ENCODE measurements around the gene NKX1-1.

NKX1-1 gene

GRCh38 chr4:1382776-1383727, 23.2 kb downstream of the NKX1-1 start:
- H3K9me3 ChIP-seq (ENCODE audit: control insufficient read depth in 2 of 2, low read length in 2 of 2) = no peaks in the 10 kb centered on the region
- H3K36me3 ChIP-seq (ENCODE audit: control insufficient read depth in 2 of 2, insufficient read depth in 2 of 2, low read length in 2 of 2) = peaks cover 11 to 12% of the 10 kb centered on the region in 2 donors
- no peaks in the 10 kb centered on the region for H3K27me3 ChIP-seq (ENCODE audit: control insufficient read depth in 1 of 2, insufficient read depth in 2 of 2, low read length in 2 of 2)
- no peaks in the 10 kb centered on the region for H3K4me1 ChIP-seq (ENCODE audit: control insufficient read depth, insufficient read depth, low read length)
- no peak overlapping the region for H3K4me3 ChIP-seq (ENCODE audit: low read length in 2 of 2)
- no peak overlapping the region for H3K27ac ChIP-seq (ENCODE audit: low read length)
- H3K9ac ChIP-seq (ENCODE audit: low read length in 2 of 2) = no peak overlapping the region

GRCh38 chr4:1381944-1382541, 24.2 kb downstream of the NKX1-1 start:
- no peak overlapping the region for H3K4me3 ChIP-seq (ENCODE audit: low read length in 2 of 2)
- no peaks in the 10 kb centered on the region for H3K4me1 ChIP-seq (ENCODE audit: control insufficient read depth, insufficient read depth, low read length)
- no peak overlapping the region for H3K27ac ChIP-seq (ENCODE audit: low read length)
- peaks cover 12 to 14% of the 10 kb centered on the region in 2 donors for H3K36me3 ChIP-seq (ENCODE audit: control insufficient read depth in 2 of 2, insufficient read depth in 2 of 2, low read length in 2 of 2)
- no peaks in the 10 kb centered on the region for H3K27me3 ChIP-seq (ENCODE audit: control insufficient read depth in 1 of 2, insufficient read depth in 2 of 2, low read length in 2 of 2)
- H3K9me3 ChIP-seq (ENCODE audit: control insufficient read depth in 2 of 2, low read length in 2 of 2) = no peaks in the 10 kb centered on the region
- H3K9ac ChIP-seq (ENCODE audit: low read length in 2 of 2) = no peak overlapping the region

- peaks cover 7 to 16% of the 10 kb centered on the region in 2 donors for H3K36me3 ChIP-seq (ENCODE audit: control insufficient read depth in 2 of 2, insufficient read depth in 2 of 2, low read length in 2 of 2)
These were observed 25.0 kb downstream of the NKX1-1 start for GRCh38 chr4:1381181-1381621.

GRCh38 chr4:1380368-1381151, 25.7 kb downstream of the NKX1-1 start:
- Histone ChIP-seq H3K36me3 (ENCODE audit: control insufficient read depth in 2 of 2, insufficient read depth in 2 of 2, low read length in 2 of 2) (peaks cover under 1 to 10% of the 10 kb centered on the region in 2 donors), H3K9ac (ENCODE audit: low read length in 2 of 2) (no peak overlapping the region), H3K9me3 (ENCODE audit: control insufficient read depth in 2 of 2, low read length in 2 of 2) (no peaks in the 10 kb centered on the region), H3K4me1 (ENCODE audit: control insufficient read depth, insufficient read depth, low read length) (no peaks in the 10 kb centered on the region), H3K4me3 (ENCODE audit: low read length in 2 of 2) (no peak overlapping the region), H3K27me3 (ENCODE audit: control insufficient read depth in 1 of 2, insufficient read depth in 2 of 2, low read length in 2 of 2) (no peaks in the 10 kb centered on the region), H3K27ac (ENCODE audit: low read length) (no peak overlapping the region)

More at GRCh38 chr4:1381181-1381621, 25.0 kb downstream of the NKX1-1 start:
- Histone ChIP-seq H3K4me1 (ENCODE audit: control insufficient read depth, insufficient read depth, low read length) (no peaks in the 10 kb centered on the region), H3K9ac (ENCODE audit: low read length in 2 of 2) (no peak overlapping the region), H3K27me3 (ENCODE audit: control insufficient read depth in 1 of 2, insufficient read depth in 2 of 2, low read length in 2 of 2) (no peaks in the 10 kb centered on the region), H3K9me3 (ENCODE audit: control insufficient read depth in 2 of 2, low read length in 2 of 2) (no peaks in the 10 kb centered on the region), H3K4me3 (ENCODE audit: low read length in 2 of 2) (no peak overlapping the region), H3K27ac (ENCODE audit: low read length) (no peak overlapping the region)

- Histone ChIP-seq H3K27ac (ENCODE audit: low read length) (no peak overlapping the region), H3K4me3 (ENCODE audit: low read length in 2 of 2) (no peak overlapping the region), H3K27me3 (ENCODE audit: control insufficient read depth in 1 of 2, insufficient read depth in 2 of 2, low read length in 2 of 2) (no peaks in the 10 kb centered on the region), H3K36me3 (ENCODE audit: control insufficient read depth in 2 of 2, insufficient read depth in 2 of 2, low read length in 2 of 2) (peaks cover 0 to 9% of the 10 kb centered on the region in 2 donors), H3K9me3 (ENCODE audit: control insufficient read depth in 2 of 2, low read length in 2 of 2) (no peaks in the 10 kb centered on the region), H3K9ac (ENCODE audit: low read length in 2 of 2) (no peak overlapping the region), H3K4me1 (ENCODE audit: control insufficient read depth, insufficient read depth, low read length) (no peaks in the 10 kb centered on the region)
These were observed 26.4 kb downstream of the NKX1-1 start for GRCh38 chr4:1379801-1380331.

- Histone ChIP-seq H3K27ac (ENCODE audit: low read length) (no peak overlapping the region), H3K4me3 (ENCODE audit: low read length in 2 of 2) (no peak overlapping the region), H3K36me3 (ENCODE audit: control insufficient read depth in 2 of 2, insufficient read depth in 2 of 2, low read length in 2 of 2) (peaks cover 0 to 9% of the 10 kb centered on the region in 2 donors), H3K27me3 (ENCODE audit: control insufficient read depth in 1 of 2, insufficient read depth in 2 of 2, low read length in 2 of 2) (no peaks in the 10 kb centered on the region), H3K4me1 (ENCODE audit: control insufficient read depth, insufficient read depth, low read length) (no peaks in the 10 kb centered on the region), H3K9ac (ENCODE audit: low read length in 2 of 2) (no peak overlapping the region), H3K9me3 (ENCODE audit: control insufficient read depth in 2 of 2, low read length in 2 of 2) (no peaks in the 10 kb centered on the region)
These were observed 26.9 kb downstream of the NKX1-1 start for GRCh38 chr4:1379351-1379781.

- Histone ChIP-seq H3K27me3 (ENCODE audit: control insufficient read depth in 1 of 2, insufficient read depth in 2 of 2, low read length in 2 of 2) (no peaks in the 10 kb centered on the region), H3K36me3 (ENCODE audit: control insufficient read depth in 2 of 2, insufficient read depth in 2 of 2, low read length in 2 of 2) (peaks cover 0 to 9% of the 10 kb centered on the region in 2 donors), H3K27ac (ENCODE audit: low read length) (no peak overlapping the region), H3K4me3 (ENCODE audit: low read length in 2 of 2) (no peak overlapping the region), H3K4me1 (ENCODE audit: control insufficient read depth, insufficient read depth, low read length) (no peaks in the 10 kb centered on the region), H3K9ac (ENCODE audit: low read length in 2 of 2) (no peak overlapping the region), H3K9me3 (ENCODE audit: control insufficient read depth in 2 of 2, low read length in 2 of 2) (no peaks in the 10 kb centered on the region)
These were observed 27.5 kb downstream of the NKX1-1 start for GRCh38 chr4:1378559-1379231.

GRCh38 chr4:1377606-1378261, 28.5 kb downstream of the NKX1-1 start:
- Histone ChIP-seq H3K4me3 (ENCODE audit: low read length in 2 of 2) (no peak overlapping the region), H3K27me3 (ENCODE audit: control insufficient read depth in 1 of 2, insufficient read depth in 2 of 2, low read length in 2 of 2) (no peaks in the 10 kb centered on the region), H3K36me3 (ENCODE audit: control insufficient read depth in 2 of 2, insufficient read depth in 2 of 2, low read length in 2 of 2) (peaks cover 0 to 13% of the 10 kb centered on the region in 2 donors), H3K9ac (ENCODE audit: low read length in 2 of 2) (no peak overlapping the region), H3K4me1 (ENCODE audit: control insufficient read depth, insufficient read depth, low read length) (no peaks in the 10 kb centered on the region), H3K9me3 (ENCODE audit: control insufficient read depth in 2 of 2, low read length in 2 of 2) (no peaks in the 10 kb centered on the region), H3K27ac (ENCODE audit: low read length) (no peak overlapping the region)

GRCh38 chr4:1376841-1377605, 29.2 kb downstream of the NKX1-1 start:
- Histone ChIP-seq H3K27me3 (ENCODE audit: control insufficient read depth in 1 of 2, insufficient read depth in 2 of 2, low read length in 2 of 2) (no peaks in the 10 kb centered on the region), H3K9ac (ENCODE audit: low read length in 2 of 2) (no peak overlapping the region), H3K36me3 (ENCODE audit: control insufficient read depth in 2 of 2, insufficient read depth in 2 of 2, low read length in 2 of 2) (peaks cover 3 to 20% of the 10 kb centered on the region in 2 donors), H3K4me1 (ENCODE audit: control insufficient read depth, insufficient read depth, low read length) (no peaks in the 10 kb centered on the region), H3K27ac (ENCODE audit: low read length) (no peak overlapping the region), H3K4me3 (ENCODE audit: low read length in 2 of 2) (no peak overlapping the region), H3K9me3 (ENCODE audit: control insufficient read depth in 2 of 2, low read length in 2 of 2) (no peaks in the 10 kb centered on the region)
